Fibroblast of pulmonary artery (primary cell): Measurements from ENCODE around the gene CDC42EP3.
A peak's percentile ranks its signal among the peaks of the same experiment; 100 is the strongest.

ENCODE experiments used
- DNase-seq: peaks from one replicate; pipeline ENCODE4 v3.0.0-alpha.2; 2010; ENCODE audit warnings: low read depth
- H3K4me3 ChIP-seq: replicated peaks from 2 replicates; pipeline ENCODE4 v1.5.1; 2011; ENCODE audit warnings: low read depth, mild to moderate bottlenecking, control low read depth, low read length, moderate library complexity
- TF ChIP-seq, protein P1 (sequence below): IDR thresholded peaks from 2 replicates; pipeline ENCODE4 v1.5.1; 2011; ENCODE audit warnings: mild to moderate bottlenecking, control low read depth, low read length, inconsistent platforms; ENCODE audit errors: missing control alignments

Gene CDC42EP3

DNA sequence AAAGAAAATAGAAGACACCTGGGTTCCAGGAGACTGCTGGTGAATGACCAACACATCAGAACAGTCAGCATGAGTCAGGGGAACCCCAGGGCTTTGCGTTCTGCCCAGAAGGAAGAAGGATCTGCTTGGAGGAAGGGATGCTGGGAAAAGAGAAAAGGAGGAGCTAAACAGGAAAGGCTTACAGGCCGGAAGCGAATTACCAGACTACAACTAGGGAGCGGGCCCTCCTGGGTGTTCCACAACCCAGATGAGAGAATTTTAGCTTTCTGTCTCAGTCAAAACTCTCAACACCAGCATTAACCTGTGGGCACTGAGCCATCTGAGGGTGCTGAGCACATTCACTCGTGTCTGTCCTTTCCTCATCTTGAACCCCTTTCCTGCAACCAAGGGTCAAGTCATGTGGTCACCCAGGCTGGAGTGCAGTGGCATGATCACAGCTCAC, 19.2 kb downstream of the CDC42EP3 start:
- H3K4me3 ChIP-seq, result no peak overlapping the region
- DNase-seq, result peak; percentile 64
- TF ChIP-seq, protein P1, sequence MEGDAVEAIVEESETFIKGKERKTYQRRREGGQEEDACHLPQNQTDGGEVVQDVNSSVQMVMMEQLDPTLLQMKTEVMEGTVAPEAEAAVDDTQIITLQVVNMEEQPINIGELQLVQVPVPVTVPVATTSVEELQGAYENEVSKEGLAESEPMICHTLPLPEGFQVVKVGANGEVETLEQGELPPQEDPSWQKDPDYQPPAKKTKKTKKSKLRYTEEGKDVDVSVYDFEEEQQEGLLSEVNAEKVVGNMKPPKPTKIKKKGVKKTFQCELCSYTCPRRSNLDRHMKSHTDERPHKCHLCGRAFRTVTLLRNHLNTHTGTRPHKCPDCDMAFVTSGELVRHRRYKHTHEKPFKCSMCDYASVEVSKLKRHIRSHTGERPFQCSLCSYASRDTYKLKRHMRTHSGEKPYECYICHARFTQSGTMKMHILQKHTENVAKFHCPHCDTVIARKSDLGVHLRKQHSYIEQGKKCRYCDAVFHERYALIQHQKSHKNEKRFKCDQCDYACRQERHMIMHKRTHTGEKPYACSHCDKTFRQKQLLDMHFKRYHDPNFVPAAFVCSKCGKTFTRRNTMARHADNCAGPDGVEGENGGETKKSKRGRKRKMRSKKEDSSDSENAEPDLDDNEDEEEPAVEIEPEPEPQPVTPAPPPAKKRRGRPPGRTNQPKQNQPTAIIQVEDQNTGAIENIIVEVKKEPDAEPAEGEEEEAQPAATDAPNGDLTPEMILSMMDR, result no peak

DNA sequence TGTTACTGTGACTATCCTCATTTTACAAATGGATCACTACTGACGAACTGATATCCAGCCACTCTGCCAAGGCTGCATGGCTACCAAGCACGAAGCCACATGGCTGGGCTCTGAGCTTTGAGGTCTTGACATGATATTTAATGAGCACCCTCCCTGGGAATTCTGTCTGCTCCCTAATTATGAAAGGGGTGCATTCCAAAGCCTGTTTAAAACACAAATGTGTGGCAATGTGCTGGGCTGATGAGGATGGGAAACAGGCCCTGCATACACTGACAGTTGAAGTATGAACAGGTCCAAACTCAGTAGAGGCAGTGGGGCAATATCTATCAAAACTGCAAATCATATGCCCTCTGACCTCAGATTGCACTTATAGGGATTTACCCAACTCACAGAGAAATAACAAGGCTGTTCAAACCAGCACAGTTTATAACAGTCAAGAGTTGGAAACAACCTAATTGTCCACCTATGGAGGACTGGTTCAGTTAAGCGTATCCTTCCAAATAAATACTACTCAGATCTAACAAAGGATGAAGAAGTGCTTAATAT, 20.8 kb downstream of the CDC42EP3 start:
- DNase-seq, result no peak
- TF ChIP-seq, protein P1, result no peak
- H3K4me3 ChIP-seq, result no peak overlapping the region

DNA sequence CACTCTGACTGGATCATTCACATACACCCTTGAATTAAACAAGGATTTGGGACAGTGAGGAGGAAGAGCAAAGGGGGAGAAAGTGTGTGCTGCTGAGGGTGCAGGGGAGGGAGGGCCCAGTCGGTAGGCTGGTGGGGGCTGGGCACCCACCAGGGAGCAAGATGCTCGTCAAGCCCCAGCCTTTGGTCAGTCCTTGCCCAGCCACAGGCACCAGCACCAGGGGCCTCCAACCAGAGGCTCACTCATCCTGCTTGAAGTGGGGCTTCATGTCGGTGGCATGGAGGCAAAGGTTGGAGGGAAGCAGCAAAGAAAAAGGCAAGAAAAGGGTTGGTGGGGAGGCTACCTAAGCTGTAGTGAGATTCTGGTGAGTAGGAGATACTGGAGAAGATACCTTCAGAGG, 21.9 kb downstream of the CDC42EP3 start:
- TF ChIP-seq, protein P1, result no peak
- no peak for DNase-seq
- no peak overlapping the region for H3K4me3 ChIP-seq

DNA sequence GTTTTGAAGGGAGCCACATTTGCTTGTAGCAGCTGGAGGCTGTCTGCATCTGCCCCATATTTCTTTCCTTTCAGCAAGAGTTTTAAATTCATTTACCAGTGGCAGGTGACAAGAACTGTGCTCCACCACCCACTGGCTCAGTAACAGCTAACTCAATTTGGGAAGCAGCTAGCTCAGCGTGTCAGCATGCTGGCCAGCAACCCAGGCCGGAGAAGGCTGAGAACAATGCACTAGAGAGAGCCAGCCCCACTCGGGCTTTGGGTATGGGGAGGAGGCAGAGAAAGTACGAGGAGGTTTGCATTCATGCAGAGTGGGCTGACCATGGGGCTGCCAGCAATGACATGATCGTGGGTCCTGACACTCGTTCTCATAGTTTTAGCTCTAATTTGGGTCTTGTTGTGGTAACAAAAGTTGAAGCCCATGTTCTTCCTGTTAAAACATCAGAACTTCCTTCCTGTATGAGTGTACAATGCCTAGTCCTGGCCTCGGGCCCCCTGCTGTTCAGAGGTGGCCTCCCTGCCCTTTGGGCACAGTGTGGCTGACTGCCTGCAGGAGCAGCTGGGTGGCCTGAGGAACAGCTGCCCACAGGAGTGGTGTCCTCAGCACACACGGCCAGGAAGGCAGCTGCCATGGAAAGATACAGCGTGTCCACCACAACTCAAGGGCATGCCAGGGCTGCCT, 23.0 kb downstream of the CDC42EP3 start:
- no peak overlapping the region for H3K4me3 ChIP-seq
- TF ChIP-seq, protein P1, result peak; percentile 22
- peak; percentile 61 for DNase-seq

DNA sequence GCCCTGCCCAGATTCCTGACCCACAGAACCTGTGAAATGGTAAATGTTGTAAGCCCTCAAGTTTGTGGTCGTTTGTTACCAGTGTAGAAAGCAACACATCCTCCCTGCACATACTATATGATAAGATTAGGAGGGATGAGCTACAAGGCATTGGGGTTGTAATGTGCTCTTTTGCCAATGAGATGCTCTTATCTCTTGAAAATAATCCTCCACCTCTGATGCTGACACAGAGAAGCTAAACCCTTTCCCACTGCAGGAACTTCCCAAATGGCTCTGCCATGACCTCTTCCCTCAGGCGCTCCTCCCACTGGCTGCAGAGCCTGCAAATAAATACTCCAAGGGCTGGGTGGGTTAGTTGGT, 23.5 kb downstream of the CDC42EP3 start:
- TF ChIP-seq, protein P1, result no peak
- no peak for DNase-seq
- H3K4me3 ChIP-seq, result no peak overlapping the region

DNA sequence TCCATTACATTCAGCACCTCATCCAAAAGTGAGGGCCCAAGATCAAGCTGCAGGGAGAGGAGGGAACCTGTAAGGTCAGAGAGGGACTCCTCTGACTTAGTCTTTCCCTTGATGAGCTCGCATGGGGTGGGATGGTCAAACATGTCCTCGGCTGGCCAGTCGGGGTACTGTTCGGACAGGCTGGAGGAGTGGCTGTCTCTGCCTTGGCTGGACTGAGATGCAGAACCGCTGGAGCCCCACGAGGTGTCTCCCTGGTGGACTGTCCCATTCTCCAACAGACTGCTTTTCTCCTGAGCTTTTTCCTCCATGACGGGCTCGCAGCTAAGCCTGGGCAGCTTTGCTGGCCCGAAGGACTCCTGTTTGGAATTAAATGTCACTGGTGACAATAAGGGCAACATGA, 25.6 kb downstream of the CDC42EP3 start:
- DNase-seq, result no peak
- TF ChIP-seq, protein P1, result no peak
- no peak overlapping the region for H3K4me3 ChIP-seq

DNA sequence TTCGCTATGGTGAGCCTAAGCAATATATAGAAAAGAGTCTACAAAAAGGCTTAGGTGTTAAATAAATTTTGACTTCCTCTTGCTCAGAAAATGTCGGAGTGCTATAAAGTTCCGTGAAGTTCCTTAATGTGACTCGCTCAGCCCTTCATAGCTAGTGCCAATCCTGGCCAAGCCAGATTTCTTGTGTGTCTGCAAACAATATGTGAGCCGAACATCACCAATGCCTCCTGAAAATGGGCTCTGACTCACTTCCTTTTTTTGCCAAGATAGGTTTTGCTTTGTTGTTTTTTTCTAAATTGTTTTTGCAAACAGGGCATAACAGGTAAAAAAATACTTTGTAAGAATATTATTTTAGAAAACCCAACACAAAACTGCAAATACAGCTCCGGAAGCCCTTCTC, 26.1 kb downstream of the CDC42EP3 start:
- DNase-seq, result peak; percentile 71
- H3K4me3 ChIP-seq, result no peak overlapping the region
- TF ChIP-seq, protein P1, result no peak
